Right lobe of liver (tissue), 4 donors: ENCODE data around the gene RAET1L.

ENCODE experiments used
- CTCF ChIP-seq, 4 donors: fragments of 200-600 bp in 3 of 4; fragments of 450-650 bp in 1 of 4; IDR thresholded peaks; one replicate each; pipeline versions ENCODE4 v1.5.1 to v1.8.0; 2016 to 2022; ENCODE audit warnings: antibody characterized with exemption in 4 of 4, mild to moderate bottlenecking in 2 of 4
- POLR2A ChIP-seq: fragments of 450-650 bp; IDR thresholded peaks from one replicate; pipeline ENCODE4 v1.6.1; 2017; ENCODE audit warnings: antibody characterized with exemption, mild to moderate bottlenecking
- donor health status: DM: no; HTN: no; CAD: no.
- donor health status: DM: no; HTN: no; CAD: no.
- donor health status: DM: no; HTN: yes; CAD: no.

DNA sequence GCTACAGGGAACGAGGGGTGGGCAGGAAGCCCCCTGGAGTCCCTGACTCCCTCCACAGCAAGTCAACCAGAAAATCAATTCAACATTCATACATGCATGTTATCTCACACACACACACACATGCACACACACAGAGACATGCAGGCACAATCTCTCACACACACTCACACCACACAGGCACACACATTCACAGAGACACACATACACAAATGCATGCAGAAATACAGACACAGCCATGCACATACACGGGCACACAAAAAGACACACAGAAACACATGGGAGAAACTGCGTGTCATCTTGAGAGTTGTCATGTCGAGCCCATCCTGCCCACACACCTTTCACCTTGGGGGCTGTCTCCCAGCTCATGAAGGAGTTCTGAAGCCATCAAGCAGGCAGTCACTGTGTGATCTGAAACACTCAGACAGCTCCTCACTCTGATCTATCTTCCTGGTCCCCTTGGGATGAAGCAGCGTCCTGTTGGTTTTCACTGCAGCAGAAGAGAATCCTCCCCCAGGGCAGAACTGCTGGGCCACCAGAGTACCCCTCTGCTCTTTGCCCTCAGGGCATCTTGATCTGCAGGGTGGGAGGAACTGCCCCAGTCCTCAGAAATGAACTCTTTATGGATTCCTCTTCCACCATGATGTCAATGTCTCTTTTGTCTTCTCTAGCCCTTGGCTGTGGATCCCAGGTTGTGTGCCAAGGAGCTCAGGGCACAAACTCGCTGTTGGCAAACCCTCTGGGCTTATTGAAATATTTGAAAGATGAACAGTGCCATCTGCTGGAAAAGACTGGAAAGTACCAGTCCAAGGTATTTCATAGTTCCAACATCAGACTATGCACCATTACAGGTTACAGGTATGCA, 8.8 kb downstream of the RAET1L start:
- no peak for TF ChIP-seq POLR2A
- TF ChIP-seq CTCF (IDR thresholded peaks at IDR 0.05), result peak; percentile 62 to 89 (median 76)
